GM19438 (cell line): ENCODE measurements around the gene NUMB.

Experiments
- ATAC-seq: cut with Tn5 transposase; IDR thresholded peaks from one replicate; pipeline ENCODE4 v1.9.1; 2021; ENCODE audit warnings: low read depth; ENCODE audit not compliant: unreplicated experiment

The NUMB gene

DNA sequence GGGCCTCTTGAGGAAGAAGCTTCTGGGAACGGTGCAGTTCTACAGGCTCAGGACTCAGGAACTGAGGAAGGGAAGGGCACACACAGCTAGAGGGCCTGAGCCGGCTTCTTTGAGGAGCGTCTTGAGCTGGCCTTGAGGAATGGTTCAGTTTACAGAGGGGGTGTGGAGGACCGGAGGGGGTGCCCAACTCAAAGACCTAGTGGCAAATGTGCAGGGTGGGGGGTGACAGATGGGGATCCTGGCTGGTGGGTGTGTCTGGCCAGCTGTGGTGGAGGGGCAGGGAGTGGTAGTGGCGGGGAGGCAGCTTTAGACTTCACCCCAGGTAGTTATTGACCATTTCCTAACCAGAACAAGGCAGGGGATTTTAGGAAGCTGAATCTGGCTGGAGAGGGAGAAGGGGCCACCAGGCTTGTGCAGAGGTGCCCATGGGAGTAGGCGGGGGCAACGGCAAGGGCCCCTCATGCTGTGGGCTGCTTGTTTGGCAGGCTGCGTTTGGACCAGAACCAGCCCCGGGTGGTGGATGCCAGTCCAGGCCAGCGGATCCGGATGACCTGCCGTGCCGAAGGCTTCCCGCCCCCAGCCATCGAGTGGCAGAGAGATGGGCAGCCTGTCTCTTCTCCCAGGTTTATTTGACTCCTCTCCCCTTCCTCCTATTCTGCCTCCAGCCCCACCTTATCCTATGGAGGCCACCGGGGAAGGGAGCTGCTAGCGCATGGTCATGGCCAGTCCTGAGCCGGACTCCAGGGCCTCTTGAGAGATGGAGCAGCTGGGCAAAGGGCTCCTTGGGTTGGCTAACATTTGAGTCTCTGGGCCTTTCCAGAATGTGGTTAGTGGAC, 193.2 kb downstream of the NUMB start:
- ATAC-seq, result no peak

GRCh38 chr14:73264080-73264884, 194.1 kb downstream of the NUMB start:
- ATAC-seq, result no peak

- no peak for ATAC-seq
These were observed 194.7 kb downstream of the NUMB start for GRCh38 chr14:73263606-73264005.

GRCh38 chr14:73262427-73263183, 195.7 kb downstream of the NUMB start:
- no peak for ATAC-seq

GRCh38 chr14:73261520-73262426, 196.6 kb downstream of the NUMB start:
- no peak for ATAC-seq

GRCh38 chr14:73261075-73261474, 197.3 kb downstream of the NUMB start:
- no peak for ATAC-seq

- no peak for ATAC-seq
These were observed 197.8 kb downstream of the NUMB start for GRCh38 chr14:73260574-73260973.

DNA sequence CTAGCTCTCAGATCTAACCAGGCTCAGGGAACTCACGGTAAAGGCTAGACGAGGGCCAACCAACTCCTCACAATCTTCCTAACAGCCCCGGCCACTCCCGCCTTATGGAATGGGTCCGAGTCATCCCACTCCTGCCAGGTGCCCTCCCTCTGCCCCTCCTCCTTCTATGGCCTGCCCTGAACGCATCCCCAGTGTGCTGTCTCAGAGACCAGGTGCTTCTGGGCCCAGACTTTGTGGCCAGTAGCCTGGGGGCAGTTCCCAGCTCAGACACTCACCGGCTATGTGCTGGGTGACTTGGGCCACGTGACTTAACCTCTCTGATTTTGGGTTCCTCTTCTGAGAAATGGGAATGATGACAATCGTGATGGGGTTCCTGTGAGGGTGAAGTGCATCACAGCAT, 198.5 kb downstream of the NUMB start:
- ATAC-seq, result no peak

DNA sequence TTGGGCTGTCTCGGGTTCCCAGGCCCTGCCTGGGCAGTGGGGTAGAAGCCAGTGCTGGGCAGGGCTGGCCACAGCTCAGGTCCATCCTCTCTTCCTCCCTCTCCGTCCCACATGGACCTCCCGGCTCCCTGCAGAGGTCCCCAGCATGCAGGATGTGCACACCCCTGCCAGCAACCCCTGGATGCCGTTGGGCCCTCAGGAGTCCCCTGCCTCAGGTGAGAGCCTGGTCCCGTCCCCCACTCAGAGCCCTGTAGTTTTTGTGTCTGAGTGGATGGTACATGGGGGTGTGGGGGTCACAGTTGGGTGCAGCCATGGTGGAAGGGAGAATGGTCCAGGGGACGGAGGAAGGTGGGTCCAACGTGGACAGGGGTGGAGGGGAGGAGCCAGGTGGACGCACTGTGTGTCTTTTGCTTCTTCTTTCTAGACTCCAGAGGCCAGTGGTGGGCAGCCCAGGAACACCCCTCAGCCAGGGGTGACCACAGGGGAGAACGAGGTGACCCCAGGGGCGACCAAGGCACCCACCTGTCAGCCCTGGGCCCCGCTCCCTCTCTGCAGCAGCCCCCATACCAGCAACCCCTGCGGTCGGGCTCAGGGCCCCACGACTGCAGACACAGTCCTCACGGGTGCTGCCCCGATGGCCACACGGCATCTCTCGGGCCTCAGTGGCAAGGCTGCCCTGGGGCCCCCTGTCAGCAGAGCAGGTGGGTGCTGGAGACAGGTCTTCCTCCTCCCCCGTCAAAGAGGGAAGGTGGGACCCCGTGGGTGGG, 199.3 kb downstream of the NUMB start:
- ATAC-seq, result no peak

GRCh38 chr14:73258076-73258475, 200.3 kb downstream of the NUMB start:
- ATAC-seq, result no peak

- no peak for ATAC-seq
These were observed 202.6 kb downstream of the NUMB start for GRCh38 chr14:73255693-73256225.

DNA sequence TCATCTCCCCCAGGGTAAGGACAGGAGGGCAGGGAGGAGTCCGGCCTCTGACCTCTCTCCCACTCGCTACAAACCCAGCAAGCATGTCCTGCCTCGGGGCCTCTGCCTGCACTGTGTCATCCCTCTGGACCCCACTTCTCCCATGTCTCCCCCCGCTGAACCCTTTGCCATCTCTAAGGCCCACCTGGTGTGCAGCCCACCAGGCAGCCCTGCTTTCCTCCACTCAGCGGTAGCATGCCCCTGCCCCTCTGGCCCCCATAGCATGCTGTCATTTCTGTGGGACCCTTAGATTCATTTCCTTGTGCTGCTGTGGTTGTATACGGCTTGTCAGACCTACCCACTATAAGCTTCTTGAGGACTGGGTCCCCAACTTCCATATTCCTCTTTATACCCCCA, 203.3 kb downstream of the NUMB start:
- ATAC-seq, result no peak

DNA sequence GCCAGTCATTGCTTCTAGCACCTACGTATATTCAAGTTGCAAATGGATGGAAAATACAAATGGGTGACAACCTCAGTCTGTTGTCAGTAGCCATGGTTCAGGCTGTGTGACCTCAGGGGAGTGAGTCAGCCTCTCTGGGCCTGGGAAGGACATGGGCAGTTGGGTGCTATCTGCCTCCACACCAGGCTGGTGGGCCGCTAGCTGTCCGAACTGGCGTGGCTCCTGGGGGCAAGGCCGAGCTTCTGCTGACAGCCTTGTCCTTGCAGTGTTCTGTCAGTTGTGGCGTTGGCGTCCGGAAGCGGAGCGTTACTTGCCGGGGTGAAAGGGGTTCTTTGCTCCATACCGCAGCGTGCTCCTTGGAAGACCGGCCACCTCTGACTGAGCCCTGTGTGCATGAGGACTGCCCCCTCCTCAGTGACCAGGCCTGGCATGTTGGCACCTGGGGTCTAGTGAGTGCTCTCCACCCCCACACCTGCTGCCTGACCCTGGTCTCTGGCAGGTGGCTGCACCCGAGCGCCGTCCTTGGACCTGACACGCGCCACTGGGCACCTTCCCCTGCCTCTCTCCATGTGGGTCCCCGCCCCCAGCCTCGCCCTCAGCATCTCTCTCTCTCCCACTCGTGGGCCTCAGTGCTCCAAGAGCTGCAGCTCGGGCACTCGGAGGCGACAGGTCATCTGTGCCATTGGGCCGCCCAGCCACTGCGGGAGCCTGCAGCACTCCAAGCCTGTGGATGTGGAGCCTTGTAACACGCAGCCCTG, 203.9 kb downstream of the NUMB start:
- ATAC-seq, result no peak

DNA sequence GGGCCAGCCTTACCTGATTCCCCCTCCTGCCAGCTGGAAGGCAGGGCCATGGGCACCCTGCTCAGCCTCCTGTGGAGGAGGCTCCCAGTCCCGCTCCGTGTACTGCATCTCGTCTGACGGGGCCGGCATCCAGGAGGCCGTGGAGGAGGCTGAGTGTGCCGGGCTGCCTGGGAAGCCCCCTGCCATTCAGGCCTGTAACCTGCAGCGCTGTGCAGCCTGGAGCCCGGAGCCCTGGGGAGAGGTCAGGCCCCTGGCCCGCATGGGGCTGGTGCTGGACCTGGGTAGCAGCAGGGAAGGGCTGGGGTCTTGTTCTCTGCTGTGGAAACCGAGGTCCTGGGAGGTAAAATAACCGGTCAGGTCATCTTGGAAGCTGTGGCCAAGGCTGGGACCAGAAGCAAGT, 204.6 kb downstream of the NUMB start:
- ATAC-seq, result no peak

DNA sequence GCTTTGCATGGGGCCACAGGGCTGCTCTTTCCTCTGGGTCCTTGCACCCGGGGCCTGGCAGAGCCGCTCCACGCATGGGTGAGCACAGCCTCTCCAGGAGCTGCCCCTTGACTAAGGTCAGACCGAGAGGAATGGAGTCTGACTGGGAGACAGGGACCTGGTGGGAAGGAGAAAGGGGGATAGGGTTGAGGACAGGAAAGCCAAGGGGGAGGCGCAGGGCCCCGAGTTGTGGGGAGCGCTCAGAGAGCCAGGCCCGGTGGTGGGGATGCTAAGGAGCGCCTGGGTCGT, 205.1 kb downstream of the NUMB start:
- ATAC-seq, result no peak

DNA sequence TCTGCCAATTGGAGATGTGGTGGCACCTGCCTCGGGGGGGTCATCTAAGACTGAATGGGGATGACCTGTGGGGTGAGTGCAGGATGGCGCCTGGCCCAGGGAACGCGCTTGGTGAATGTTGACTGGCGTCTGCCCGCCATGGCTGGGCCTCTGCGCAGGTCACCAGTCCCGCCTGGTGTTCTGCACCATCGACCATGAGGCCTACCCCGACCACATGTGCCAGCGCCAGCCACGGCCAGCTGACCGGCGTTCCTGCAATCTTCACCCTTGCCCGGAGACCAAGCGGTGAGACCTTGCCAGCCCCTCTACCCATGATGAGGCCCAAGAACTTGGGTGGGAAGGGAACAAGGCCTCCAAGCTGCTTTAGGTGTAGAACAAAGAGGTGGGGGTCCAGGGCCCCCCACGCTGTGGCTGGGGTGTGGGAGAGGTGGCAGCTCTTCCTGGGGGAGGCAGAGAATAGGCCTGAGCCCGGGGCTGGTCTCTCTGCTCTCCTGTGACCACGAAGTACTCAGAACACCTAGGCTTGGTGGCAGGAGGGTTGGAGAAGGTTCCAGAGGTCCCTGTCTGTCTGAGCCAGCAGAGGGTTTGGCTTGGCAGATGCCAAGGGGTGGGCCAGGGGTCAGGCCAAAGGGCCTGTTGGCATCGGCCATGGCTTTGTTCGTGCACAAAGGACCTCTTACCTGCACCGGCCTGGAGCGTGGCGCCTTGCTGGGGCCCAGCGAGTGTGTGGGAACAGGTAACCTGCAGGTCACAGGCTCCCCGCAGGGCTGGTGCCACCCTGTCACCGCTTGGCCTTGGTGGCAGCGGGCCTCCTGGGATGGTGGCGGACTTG, 205.6 kb downstream of the NUMB start:
- ATAC-seq, result no peak

DNA sequence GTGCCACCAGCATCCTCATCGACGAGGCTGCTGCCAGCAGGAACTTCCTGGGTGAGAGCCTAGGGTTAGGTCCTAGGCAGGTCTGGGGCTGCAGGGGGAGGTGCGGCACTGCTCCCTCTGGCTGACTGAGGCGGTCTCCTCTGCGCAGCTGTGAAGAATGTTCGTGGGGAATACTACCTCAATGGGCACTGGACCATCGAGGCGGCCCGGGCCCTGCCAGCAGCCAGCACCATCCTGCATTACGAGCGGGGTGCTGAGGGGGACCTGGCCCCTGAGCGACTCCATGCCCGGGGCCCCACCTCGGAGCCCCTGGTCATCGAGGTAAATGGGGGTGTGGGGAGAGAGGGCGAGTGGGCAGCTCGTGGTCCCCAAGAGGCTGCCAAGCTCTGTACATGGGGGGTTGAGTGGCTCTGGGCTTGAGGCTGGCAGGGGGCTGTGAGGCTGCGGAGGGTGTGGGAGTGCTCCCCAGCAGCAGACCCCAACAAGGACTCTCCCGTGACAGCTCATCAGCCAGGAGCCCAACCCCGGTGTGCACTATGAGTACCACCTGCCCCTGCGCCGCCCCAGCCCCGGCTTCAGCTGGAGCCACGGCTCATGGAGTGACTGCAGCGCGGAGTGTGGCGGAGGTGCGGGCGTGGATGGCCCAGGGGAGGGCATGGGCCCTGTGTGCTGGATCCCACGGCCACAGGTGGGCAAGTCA, 206.7 kb downstream of the NUMB start:
- ATAC-seq, result no peak
